RPMI7951 (cell line): ENCODE data around the gene MICAL2. TPM values are rescaled to one million over a fixed set of nuclear protein-coding genes. Genes with fewer than 3 reads are reported as not detected.

Experiments used
- DNase-seq: peaks from one replicate; pipeline ENCODE4 v3.0.0-alpha.2; 2012; ENCODE audit warnings: low read depth
- total RNA-seq: library from RNA; depleted of rRNA; stranded (reverse); fragments of >200 nt; shearing (Covaris generic); gene quantifications from 2 replicates; pipeline ENCODE4 v1.2.3, GENCODE V29; 2014

Gene MICAL2
- total RNA-seq, 1 experiment from 2014 or later = 58.6 TPM

DNA sequence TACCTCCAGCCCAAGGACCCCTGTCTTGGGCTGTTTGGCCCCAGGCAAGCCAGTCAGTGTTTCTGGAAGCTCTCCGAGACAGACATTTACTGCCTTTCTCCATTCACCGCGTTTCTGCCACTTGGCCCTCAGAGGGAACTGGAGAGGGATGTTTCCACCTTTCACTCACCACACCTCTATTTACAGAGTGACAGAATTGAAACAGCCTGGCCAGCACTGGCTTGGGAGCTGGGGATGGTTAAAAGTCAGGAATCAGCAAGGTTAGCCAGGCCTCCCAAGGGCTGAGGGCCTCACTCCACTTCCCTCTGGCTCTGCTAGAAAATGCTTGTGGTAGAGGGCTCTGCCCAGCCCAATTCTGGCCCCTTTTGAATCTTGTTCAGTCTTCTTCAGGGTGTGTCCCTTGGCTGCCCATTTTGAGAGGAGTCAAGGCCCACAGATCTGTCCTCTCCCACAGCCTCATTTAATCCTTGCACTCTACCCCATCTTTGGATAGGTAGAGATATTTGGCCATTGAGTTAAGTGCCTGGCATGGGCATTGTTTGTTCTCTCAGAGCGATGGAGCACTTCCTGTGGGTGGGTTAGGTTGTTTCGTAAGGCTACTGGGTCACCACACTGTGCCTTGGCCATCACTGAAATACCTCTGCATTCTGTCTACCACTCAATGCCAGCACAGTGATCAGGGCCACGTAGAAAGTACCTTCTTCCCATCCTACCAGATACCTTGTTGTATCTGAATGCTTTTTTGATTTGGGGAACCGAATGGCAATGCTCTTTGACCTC, 119.2 kb downstream of the MICAL2 start:
- DNase-seq = no peak

- no peak for DNase-seq
Measured at GRCh38 chr11:12232160-12232559, 121.8 kb downstream of the MICAL2 start.

- DNase-seq = peak; percentile 92
Measured at GRCh38 chr11:12232817-12233601, 122.6 kb downstream of the MICAL2 start.

- no peak for DNase-seq
Measured at GRCh38 chr11:12233602-12233925, 123.2 kb downstream of the MICAL2 start.

DNA sequence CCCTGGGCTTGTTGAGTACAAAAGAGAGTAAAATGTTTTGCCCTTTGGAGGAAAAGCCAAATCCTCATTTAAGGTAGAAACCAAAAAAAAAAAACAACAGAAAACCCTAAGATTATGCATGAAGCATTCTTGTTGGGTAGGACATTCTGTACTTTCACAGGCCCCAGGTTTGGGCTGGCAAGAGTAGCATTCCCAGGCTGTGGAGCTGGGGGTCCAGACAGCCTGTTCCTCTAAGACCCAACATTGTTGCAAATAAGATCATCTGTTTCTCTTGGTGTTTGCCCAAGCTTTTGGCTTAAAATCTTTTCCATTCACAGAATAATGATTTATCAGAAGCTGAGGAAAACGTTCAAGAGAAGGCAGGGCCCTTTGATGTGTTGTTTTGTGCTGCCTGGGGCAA, 123.8 kb downstream of the MICAL2 start:
- DNase-seq = no peak

- DNase-seq = no peak
Measured at GRCh38 chr11:12235080-12235479, 124.7 kb downstream of the MICAL2 start.

- DNase-seq = no peak
Measured at GRCh38 chr11:12235553-12235946, 125.2 kb downstream of the MICAL2 start.

GRCh38 chr11:12235947-12236743, 125.8 kb downstream of the MICAL2 start:
- peak; percentile 93 for DNase-seq

DNA sequence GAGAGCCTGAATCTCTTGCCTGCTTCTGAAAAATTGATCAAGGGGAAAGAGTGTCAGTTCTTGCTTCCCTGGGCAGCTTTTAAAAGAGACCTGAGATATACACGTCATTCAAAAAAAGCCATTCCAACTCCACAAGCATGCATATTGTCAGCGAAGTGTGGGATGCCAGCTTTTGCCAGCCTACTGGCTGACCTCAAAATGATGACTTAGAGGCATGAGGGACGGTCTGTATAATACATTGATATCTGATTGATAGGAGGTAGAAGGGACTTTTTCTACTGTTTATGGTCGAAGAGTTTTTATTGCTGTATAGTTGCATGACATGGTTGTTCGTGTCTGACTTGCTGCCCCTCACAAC, 126.3 kb downstream of the MICAL2 start:
- DNase-seq = no peak

DNA sequence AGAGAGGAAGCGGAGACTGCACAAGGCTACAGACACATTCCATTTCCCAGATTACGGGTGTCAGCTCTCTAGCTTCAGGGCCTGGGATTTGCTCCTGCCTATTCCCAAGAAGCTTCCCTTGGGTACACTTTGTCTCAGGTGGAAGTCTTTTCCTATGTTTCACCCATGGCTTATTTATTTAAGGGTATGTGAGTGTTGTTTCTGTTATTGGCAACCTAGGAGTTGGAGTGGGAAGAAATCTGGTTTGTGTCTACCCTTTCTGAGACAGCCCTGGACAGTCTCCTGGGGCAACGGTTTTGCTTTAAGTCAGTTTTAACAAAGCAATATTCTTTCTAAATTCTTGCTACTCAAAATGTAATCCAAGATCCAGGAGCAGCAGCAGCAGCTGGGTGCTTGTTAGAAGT, 127.0 kb downstream of the MICAL2 start:
- no peak for DNase-seq

GRCh38 chr11:12238420-12238819, 128.0 kb downstream of the MICAL2 start:
- DNase-seq = no peak

- DNase-seq = no peak
Measured at GRCh38 chr11:12239396-12239795, 129.0 kb downstream of the MICAL2 start.

GRCh38 chr11:12239804-12240371, 129.5 kb downstream of the MICAL2 start:
- DNase-seq = no peak

DNA sequence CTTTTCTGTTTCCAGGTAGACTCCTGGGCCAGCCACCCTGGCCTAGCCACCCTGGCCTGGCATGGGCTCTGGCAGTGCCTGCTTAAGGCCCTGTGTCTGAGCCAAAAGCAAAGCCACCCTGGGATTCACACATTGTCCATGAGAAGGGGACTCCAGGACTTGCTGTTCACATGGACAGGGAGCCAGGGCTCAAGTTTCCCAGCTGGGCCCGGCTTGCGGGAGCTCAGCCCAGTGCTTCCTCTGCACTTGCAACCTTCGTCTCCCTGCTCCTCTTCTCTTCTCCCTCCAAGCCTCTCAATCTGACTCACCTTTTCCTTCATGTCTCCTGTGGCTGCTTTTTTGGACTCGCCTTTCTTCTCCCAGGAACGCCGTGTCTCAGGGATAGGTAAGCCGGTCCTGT, 130.3 kb downstream of the MICAL2 start:
- no peak for DNase-seq

DNA sequence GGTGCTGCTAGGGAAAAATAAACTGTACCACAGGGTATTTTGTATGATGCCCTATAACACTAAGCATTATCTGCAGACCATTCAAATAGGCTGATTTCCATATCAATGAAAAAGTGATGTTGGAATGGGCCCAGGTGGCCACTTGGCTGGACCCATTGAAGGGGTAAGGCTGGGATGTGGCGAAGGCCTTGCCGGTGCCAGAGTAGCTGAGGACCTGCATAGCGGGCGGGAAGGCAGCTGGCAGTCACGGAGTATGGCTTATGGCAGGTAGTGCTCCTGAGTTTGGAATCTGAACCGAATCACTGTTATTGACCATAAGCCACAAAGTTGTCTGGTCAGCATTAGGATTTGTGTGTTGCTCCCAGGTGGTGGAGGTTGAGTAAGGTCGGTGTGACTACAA, 131.0 kb downstream of the MICAL2 start:
- DNase-seq = no peak

- DNase-seq = no peak
Measured at GRCh38 chr11:12241971-12242672, 131.7 kb downstream of the MICAL2 start.

DNA sequence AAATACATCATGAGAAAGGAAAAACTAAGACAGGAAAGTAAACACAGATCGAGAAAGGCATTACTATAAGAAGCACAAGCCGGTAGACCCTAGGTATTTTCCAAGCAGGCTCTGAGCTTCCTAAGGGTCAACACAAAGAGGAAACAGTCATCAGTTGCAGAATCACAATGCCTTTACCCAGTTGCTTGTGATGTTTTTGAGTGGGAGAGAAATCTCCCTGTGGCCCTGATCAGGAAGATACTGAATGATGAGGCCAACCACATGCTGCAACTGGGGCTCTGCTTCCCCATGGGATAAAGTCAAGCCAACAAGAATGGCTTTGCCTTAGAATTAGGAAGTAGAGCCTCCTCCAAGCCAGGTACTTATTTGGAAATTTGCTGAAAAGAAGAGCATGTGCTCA, 132.6 kb downstream of the MICAL2 start:
- DNase-seq = no peak

GRCh38 chr11:12243486-12243885, 133.1 kb downstream of the MICAL2 start:
- DNase-seq = no peak

GRCh38 chr11:12243911-12244550, 133.6 kb downstream of the MICAL2 start:
- DNase-seq = no peak

- DNase-seq = no peak
Measured at GRCh38 chr11:12245091-12245490, 134.7 kb downstream of the MICAL2 start.

DNA sequence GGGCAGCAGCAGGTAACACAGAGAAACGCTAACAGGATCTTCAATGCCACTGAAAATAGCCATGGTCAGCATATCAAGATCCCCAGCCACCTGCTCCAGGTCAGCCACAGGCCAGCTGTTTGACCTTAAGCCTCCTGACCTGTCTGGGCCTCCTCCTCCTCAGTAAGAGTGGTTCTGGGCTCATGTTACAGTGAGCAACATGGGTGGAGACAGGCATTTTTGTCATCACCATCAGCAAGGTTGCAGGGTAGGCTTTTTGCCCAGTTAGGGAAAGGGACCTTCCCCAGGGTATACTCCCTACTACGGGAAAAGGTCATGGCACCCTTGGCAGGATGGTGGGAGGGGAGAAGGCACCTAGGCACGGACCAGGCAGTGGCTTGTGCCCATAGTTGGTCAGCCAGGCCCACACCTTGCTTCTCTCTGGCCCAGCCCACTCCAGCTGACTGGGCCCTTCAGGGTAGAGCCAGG, 135.2 kb downstream of the MICAL2 start:
- no peak for DNase-seq
